ENCODE results near the gene C1QTNF1. TPM values are rescaled to one million over a fixed set of nuclear protein-coding genes. Genes with fewer than 3 reads are reported as not detected.

C1QTNF1 gene
- total RNA-seq, 5 donors from 2014 or later (not counting 1 experiment from before 2014, with no cell fraction given) = 0.10 to 0.57 (median 0.26) TPM; not detected in 1

- no peak for DNase-seq
- WGBS (ENCODE audit: insufficient coverage) = no CpG with 5 or more reads among the region's 3 CpGs
- H3K27ac Mint-ChIP-seq = no peak overlapping the region
- Histone ChIP-seq H3K27ac (ENCODE audit: low read length) (no peak overlapping the region), H3K4me1 (ENCODE audit: control insufficient read depth in 1 of 2, extremely low read depth in 1 of 2, insufficient read depth in 2 of 2, low read length in 2 of 2) (no peaks in the 10 kb centered on the region), H3K4me3 (ENCODE audit: control insufficient read depth in 1 of 2, extremely low read depth in 1 of 2, low read length in 1 of 2) (no peak overlapping the region), H3K36me3 (ENCODE audit: control insufficient read depth in 2 of 2, extremely low read depth in 1 of 2, insufficient read depth in 1 of 2, low read length in 1 of 2) (no peaks in the 10 kb centered on the region), H3K27me3 (replicated peaks in 1 of 2; ENCODE audit: control insufficient read depth in 2 of 2, extremely low read depth in 1 of 2, insufficient read depth in 2 of 2, low read length in 1 of 2) (peaks cover 0 to 24% of the 10 kb centered on the region in 2 experiments), H3K9me3 (no peaks in the 10 kb centered on the region)
- no peak for ATAC-seq (replicated peaks in 1 of 4)
- peaks cover 8 to 12% of the 10 kb centered on the region in 2 donors for H3K27me3 Mint-ChIP-seq
- CTCF ChIA-PET = no interaction called here
- no peak overlapping the region for H3K4me3 Mint-ChIP-seq
- H3K4me1 Mint-ChIP-seq = no peaks in the 10 kb centered on the region
- H3K9me3 Mint-ChIP-seq = no peaks in the 10 kb centered on the region
- no peaks in the 10 kb centered on the region for H3K36me3 Mint-ChIP-seq
- POLR2A ChIA-PET = interaction anchor here in 1 of 2 donors (0.5 kb wide), 1 partner anchor 27 kb away, joined by 4 read pairs; the partner anchor contains the start of gene CANT1
Measured at GRCh38 chr17:79036596-79036995, 12.6 kb downstream of the C1QTNF1 start.

- 62% methylated on average over 2 of the region's 8 CpGs for WGBS (ENCODE audit: insufficient coverage)
- H3K4me3 ChIP-seq (ENCODE audit: control insufficient read depth in 1 of 2, extremely low read depth in 1 of 2, low read length in 1 of 2) = no peak overlapping the region
- Mint-ChIP-seq H3K4me3 (no peak overlapping the region), H3K36me3 (no peaks in the 10 kb centered on the region), H3K9me3 (no peaks in the 10 kb centered on the region), H3K27ac (no peak overlapping the region), H3K27me3 (peaks cover 0 to 2% of the 10 kb centered on the region in 2 donors), H3K4me1 (peaks cover 0 to 5% (median 0%) of the 10 kb centered on the region in 3 donors)
- H3K4me1 ChIP-seq (ENCODE audit: control insufficient read depth in 1 of 2, extremely low read depth in 1 of 2, insufficient read depth in 2 of 2, low read length in 2 of 2) = no peaks in the 10 kb centered on the region
- ChIA-PET CTCF (no interaction called here), POLR2A (no interaction called here)
- no peak overlapping the region for H3K27ac ChIP-seq (ENCODE audit: low read length)
- no peaks in the 10 kb centered on the region for H3K9me3 ChIP-seq
- DNase-seq (no peak), ATAC-seq (replicated peaks in 1 of 4) (no peak)
- H3K36me3 ChIP-seq (ENCODE audit: control insufficient read depth in 2 of 2, extremely low read depth in 1 of 2, insufficient read depth in 1 of 2, low read length in 1 of 2) = no peaks in the 10 kb centered on the region
- H3K27me3 ChIP-seq (replicated peaks in 1 of 2; ENCODE audit: control insufficient read depth in 2 of 2, extremely low read depth in 1 of 2, insufficient read depth in 2 of 2, low read length in 1 of 2) = peaks cover 0 to 14% of the 10 kb centered on the region in 2 experiments
Measured at GRCh38 chr17:79038545-79039135, 14.7 kb downstream of the C1QTNF1 start.

- Mint-ChIP-seq H3K9me3 (no peaks in the 10 kb centered on the region), H3K4me1 (peaks cover 0 to 5% (median 0%) of the 10 kb centered on the region in 3 donors)
- 100% methylated on average over 2 of the region's 8 CpGs for WGBS (ENCODE audit: insufficient coverage)
Measured at GRCh38 chr17:79039171-79039570, 15.2 kb downstream of the C1QTNF1 start.

GRCh38 chr17:79039886-79040285, 15.9 kb downstream of the C1QTNF1 start:
- no peak overlapping the region for H3K4me3 ChIP-seq (ENCODE audit: control insufficient read depth in 1 of 2, extremely low read depth in 1 of 2, low read length in 1 of 2)
- H3K36me3 Mint-ChIP-seq = no peaks in the 10 kb centered on the region
- H3K4me1 Mint-ChIP-seq = peaks cover 0 to 5% (median 0%) of the 10 kb centered on the region in 3 donors
- 82% methylated on average over 6 of the region's 6 CpGs for WGBS (ENCODE audit: insufficient coverage)
- ATAC-seq (replicated peaks in 1 of 4) = no peak
- ChIA-PET CTCF (no interaction called here), POLR2A (no interaction called here)
- no peak overlapping the region for H3K4me3 Mint-ChIP-seq
- H3K9me3 Mint-ChIP-seq = no peaks in the 10 kb centered on the region
- no peaks in the 10 kb centered on the region for H3K9me3 ChIP-seq
- peaks cover 0 to 19% of the 10 kb centered on the region in 2 experiments for H3K27me3 ChIP-seq (replicated peaks in 1 of 2; ENCODE audit: control insufficient read depth in 2 of 2, extremely low read depth in 1 of 2, insufficient read depth in 2 of 2, low read length in 1 of 2)
- H3K4me1 ChIP-seq (ENCODE audit: control insufficient read depth in 1 of 2, extremely low read depth in 1 of 2, insufficient read depth in 2 of 2, low read length in 2 of 2) = no peaks in the 10 kb centered on the region
- no peak overlapping the region for H3K27ac Mint-ChIP-seq
- no peak overlapping the region for H3K27ac ChIP-seq (ENCODE audit: low read length)
- no peak for DNase-seq
- no peaks in the 10 kb centered on the region for H3K36me3 ChIP-seq (ENCODE audit: control insufficient read depth in 2 of 2, extremely low read depth in 1 of 2, insufficient read depth in 1 of 2, low read length in 1 of 2)
- peaks cover 3 to 9% of the 10 kb centered on the region in 2 donors for H3K27me3 Mint-ChIP-seq

More at GRCh38 chr17:79039171-79039570, 15.2 kb downstream of the C1QTNF1 start:
- Mint-ChIP-seq H3K27me3 (peaks cover 0 to 2% of the 10 kb centered on the region in 2 donors), H3K36me3 (no peaks in the 10 kb centered on the region), H3K27ac (no peak overlapping the region), H3K4me3 (no peak overlapping the region)
- Histone ChIP-seq H3K4me1 (ENCODE audit: control insufficient read depth in 1 of 2, extremely low read depth in 1 of 2, insufficient read depth in 2 of 2, low read length in 2 of 2) (no peaks in the 10 kb centered on the region), H3K27me3 (replicated peaks in 1 of 2; ENCODE audit: control insufficient read depth in 2 of 2, extremely low read depth in 1 of 2, insufficient read depth in 2 of 2, low read length in 1 of 2) (peaks cover 0 to 15% of the 10 kb centered on the region in 2 experiments), H3K4me3 (ENCODE audit: control insufficient read depth in 1 of 2, extremely low read depth in 1 of 2, low read length in 1 of 2) (no peak overlapping the region), H3K27ac (ENCODE audit: low read length) (no peak overlapping the region), H3K9me3 (no peaks in the 10 kb centered on the region), H3K36me3 (ENCODE audit: control insufficient read depth in 2 of 2, extremely low read depth in 1 of 2, insufficient read depth in 1 of 2, low read length in 1 of 2) (no peaks in the 10 kb centered on the region)
- no peak for DNase-seq
- ChIA-PET POLR2A (no interaction called here), CTCF (no interaction called here)
- ATAC-seq (replicated peaks in 1 of 4) = no peak

- peaks cover 0 to 5% of the 10 kb centered on the region in 2 experiments for H3K4me1 ChIP-seq (ENCODE audit: control insufficient read depth in 1 of 2, extremely low read depth in 1 of 2, insufficient read depth in 2 of 2, low read length in 2 of 2)
- ChIA-PET CTCF (no interaction called here), POLR2A (no interaction called here)
- H3K27ac ChIP-seq (ENCODE audit: low read length) = no peak overlapping the region
- Mint-ChIP-seq H3K27me3 (peaks cover 14 to 21% of the 10 kb centered on the region in 2 donors), H3K9me3 (no peaks in the 10 kb centered on the region), H3K36me3 (no peaks in the 10 kb centered on the region), H3K4me1 (peaks cover 4 to 15% (median 5%) of the 10 kb centered on the region in 3 donors), H3K4me3 (no peak overlapping the region), H3K27ac (no peak overlapping the region)
- H3K4me3 ChIP-seq (ENCODE audit: control insufficient read depth in 1 of 2, extremely low read depth in 1 of 2, low read length in 1 of 2) = no peak overlapping the region
- no peak for DNase-seq
- H3K36me3 ChIP-seq (ENCODE audit: control insufficient read depth in 2 of 2, extremely low read depth in 1 of 2, insufficient read depth in 1 of 2, low read length in 1 of 2) = no peaks in the 10 kb centered on the region
- ATAC-seq (replicated peaks in 1 of 4) = no peak
- H3K27me3 ChIP-seq (replicated peaks in 1 of 2; ENCODE audit: control insufficient read depth in 2 of 2, extremely low read depth in 1 of 2, insufficient read depth in 2 of 2, low read length in 1 of 2) = peaks cover 0 to 32% of the 10 kb centered on the region in 2 experiments
- no peaks in the 10 kb centered on the region for H3K9me3 ChIP-seq
- WGBS (ENCODE audit: insufficient coverage) = 94% methylated on average over 8 of the region's 13 CpGs
Measured at GRCh38 chr17:79041041-79041570, 17.1 kb downstream of the C1QTNF1 start.

- no peak overlapping the region for H3K4me3 Mint-ChIP-seq
- H3K9me3 Mint-ChIP-seq = no peaks in the 10 kb centered on the region
- WGBS (ENCODE audit: insufficient coverage) = 94% methylated on average over 20 of the region's 29 CpGs
- H3K27me3 Mint-ChIP-seq = peaks cover 14 to 23% of the 10 kb centered on the region in 2 donors
- H3K27ac ChIP-seq (ENCODE audit: low read length) = no peak overlapping the region
- H3K4me3 ChIP-seq (ENCODE audit: control insufficient read depth in 1 of 2, extremely low read depth in 1 of 2, low read length in 1 of 2) = no peak overlapping the region
- DNase-seq (no peak), ATAC-seq (replicated peaks in 1 of 4) (peak in 1 of 4 experiments; percentile 34)
- H3K27me3 ChIP-seq (replicated peaks in 1 of 2; ENCODE audit: control insufficient read depth in 2 of 2, extremely low read depth in 1 of 2, insufficient read depth in 2 of 2, low read length in 1 of 2) = peaks cover 0 to 39% of the 10 kb centered on the region in 2 experiments
- H3K4me1 Mint-ChIP-seq = peaks cover 4 to 15% (median 5%) of the 10 kb centered on the region in 3 donors
- no peaks in the 10 kb centered on the region for H3K9me3 ChIP-seq
- no peak overlapping the region for H3K27ac Mint-ChIP-seq
- H3K4me1 ChIP-seq (ENCODE audit: control insufficient read depth in 1 of 2, extremely low read depth in 1 of 2, insufficient read depth in 2 of 2, low read length in 2 of 2) = peaks cover 0 to 6% of the 10 kb centered on the region in 2 experiments
- H3K36me3 Mint-ChIP-seq = no peaks in the 10 kb centered on the region
- H3K36me3 ChIP-seq (ENCODE audit: control insufficient read depth in 2 of 2, extremely low read depth in 1 of 2, insufficient read depth in 1 of 2, low read length in 1 of 2) = no peaks in the 10 kb centered on the region
- POLR2A ChIA-PET = no interaction called here
- CTCF ChIA-PET = no interaction called here
Measured at GRCh38 chr17:79041723-79042420, 17.9 kb downstream of the C1QTNF1 start.

All from T-cell (primary cell).